NCI-H1436 treated with DMSO at 0.1 percent for 48 hours (cell line): ENCODE measurements around the gene SH3RF3.

Experiments
- DNase-seq: peaks from one replicate; lab custom pipeline; 2025; lab: John Stamatoyannopoulos, UW

Gene SH3RF3

DNA sequence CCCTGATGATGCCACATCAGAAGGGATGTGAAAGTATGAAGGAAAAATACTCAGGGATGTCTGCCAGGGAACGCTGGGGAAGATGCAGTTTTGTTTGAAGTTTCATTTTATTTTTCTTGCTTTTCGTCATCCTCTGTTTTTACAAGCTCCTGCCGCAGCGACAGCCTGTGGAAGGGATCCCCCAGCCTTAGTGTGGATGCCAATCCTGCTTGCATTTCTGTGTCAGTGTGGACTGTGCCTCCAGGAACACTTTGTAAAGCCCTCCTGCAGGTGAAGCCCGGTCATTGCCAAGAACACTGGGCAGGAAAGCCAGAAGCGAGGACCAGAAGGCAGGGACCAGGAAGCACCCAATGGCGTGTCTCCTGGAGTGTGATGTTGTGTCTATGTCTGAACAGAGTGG is 250.5 kb downstream of the SH3RF3 start:
- no peak for DNase-seq

DNA sequence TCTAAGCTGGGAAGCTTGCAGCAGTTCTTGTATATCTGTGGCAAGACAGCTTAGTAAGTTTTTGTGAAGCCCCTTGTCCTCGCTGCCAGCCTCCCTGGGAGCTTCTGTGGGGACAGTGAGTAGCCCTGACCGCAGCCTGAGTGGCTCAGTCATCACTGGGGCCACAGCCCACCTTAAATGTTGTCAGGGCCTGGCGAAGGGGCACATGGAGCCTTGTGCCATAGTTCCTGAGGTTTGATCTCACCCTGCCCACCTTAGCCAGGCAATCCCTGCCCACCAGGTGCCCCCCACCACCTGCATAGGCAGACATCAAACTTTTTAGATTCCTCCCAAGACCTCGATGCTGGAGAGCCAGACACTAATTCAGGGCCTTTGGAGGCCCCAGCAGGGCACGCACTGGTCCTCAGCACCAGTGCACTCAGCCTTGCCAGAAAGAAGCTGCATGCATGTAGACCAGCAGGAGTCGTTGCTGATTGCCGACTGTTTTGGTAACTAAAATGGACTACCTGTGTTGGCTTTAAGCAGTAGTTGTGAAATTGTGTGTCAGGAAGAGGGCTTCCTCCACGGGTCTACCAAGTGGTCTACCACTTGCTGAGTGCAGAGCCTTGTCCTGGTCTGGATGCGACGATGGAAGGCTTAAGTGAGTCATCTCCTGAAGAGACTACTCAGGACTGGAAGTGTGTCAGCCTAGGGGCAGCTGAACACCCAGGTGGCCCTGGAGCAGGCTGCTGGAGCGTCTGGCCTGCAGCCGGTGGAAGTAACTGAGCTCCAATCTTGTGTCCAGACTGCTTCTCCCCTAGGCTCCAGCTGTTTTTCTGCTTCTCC is 251.7 kb downstream of the SH3RF3 start:
- no peak for DNase-seq

- DNase-seq = no peak
These were observed 252.4 kb downstream of the SH3RF3 start for GRCh38 chr2:109381327-109381820.

DNA sequence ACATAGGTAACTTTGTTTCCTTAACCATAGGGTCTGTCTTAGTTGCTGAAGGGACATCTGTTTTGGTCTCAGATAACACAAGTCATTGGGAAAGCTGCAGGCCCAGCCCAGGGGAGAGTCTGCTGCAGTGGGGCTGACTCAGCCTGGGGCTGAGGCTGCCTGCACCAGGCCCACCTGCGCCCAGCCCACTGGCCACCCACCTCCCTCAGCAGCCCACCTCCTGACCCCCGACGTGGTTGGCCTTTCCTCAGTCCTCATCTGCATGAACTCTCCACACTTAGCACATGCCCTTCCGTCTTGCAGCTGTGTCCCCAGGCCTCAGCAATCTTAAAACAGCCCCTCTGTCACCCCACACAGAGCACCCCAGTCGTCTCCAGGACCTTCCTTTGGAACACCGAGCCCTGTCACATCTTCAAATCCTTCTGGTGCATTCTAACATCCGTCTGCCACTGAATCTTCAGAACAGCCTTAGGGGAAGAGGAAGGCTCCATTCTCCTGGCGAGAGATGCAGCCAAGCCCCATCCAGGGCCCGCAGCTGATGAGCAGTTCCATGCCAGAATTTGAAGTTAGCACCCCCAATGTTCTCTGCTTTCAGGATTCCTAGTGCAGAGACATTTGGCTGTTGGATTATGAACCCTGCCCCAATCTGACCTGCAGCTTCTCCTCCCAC is 253.4 kb downstream of the SH3RF3 start:
- no peak for DNase-seq

DNA sequence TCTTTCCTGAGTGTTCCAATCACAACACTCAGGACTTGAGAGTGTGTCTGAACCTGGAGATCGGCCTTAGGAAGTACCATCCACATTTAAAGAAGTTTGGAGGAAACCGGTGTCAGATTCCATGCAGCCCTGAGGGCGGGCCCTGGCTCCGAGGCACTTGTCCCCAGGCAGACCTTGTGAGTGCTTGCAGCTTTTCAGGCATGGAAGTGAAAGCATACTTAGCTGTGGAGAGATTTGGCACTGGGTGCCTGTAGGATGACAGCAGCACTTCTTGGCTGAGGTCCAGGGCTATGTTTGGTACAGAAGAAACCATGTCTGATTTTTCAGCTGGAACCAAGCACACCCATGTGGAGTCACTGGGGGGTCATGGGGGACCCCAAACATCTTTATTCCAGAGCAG is 253.9 kb downstream of the SH3RF3 start:
- no peak for DNase-seq

- no peak for DNase-seq
These were observed 254.7 kb downstream of the SH3RF3 start for GRCh38 chr2:109383505-109384307.

DNA sequence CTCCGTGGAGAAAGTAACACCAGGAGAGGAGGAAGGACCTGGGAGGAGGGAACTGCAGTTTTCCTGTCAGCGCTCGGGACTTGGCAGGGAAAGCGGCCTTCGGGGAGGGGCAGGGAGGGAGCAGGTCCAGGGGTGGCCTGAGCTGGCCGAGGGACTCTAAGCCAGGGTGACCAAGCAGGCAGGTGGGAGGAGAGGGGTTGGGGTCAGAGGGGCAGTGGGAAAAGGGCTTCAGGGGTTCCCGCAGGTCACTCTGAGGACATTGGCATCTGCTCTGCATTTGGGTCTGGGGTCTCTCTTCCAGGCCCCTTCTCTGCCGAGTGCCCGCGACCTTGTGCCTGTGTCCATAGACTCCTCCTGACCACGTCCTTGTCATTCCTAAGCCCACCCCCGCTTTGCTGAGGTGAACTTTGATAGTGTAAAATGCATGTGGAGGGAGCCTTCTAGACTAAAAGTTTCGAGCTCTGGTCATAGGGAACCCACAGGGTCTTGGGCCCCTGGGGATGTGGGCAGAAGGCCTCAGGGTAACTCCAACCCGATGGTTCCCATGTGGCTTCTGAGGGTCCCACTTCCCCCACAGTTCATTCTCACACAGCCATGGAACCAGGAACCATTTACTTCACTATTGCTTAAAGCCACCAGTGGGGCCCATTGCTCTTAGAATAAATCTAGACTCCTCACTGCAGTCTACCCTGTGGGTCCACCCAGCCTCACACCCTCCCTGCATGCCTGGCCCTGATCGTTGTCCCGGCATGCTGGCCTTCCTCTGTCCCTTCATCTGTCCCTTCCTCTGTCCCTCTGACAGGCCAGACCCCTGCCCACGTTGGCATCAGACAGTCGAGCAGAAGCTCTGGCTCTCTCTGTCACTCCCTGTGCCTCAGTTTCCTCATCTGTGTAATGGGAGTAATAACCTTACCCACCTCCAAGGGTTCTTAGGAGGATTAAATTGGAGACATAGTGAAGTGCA is 255.6 kb downstream of the SH3RF3 start:
- DNase-seq = no peak

DNA sequence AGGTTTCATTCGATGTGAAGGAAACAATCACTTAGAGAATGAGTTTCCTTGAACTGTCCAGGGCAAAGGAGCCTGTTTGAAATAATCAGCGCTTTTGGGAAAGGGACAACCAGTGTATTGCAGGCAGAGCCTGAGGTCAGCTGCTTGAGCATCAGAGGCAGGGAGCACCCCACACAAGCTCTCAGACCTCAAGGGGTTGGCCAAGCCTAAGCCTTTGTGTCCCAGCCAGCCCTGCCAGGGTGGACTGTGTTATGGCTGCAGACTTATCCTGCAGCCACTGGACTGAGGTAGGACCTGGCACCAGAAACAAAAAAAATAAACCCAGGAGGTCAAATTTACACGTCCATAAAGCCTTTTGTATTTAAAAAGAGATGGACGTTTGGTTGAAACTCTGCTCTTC is 256.5 kb downstream of the SH3RF3 start:
- no peak for DNase-seq

- DNase-seq = no peak
These were observed 257.1 kb downstream of the SH3RF3 start for GRCh38 chr2:109386004-109386695.

GRCh38 chr2:109387221-109387735 is 258.3 kb downstream of the SH3RF3 start:
- DNase-seq = no peak

GRCh38 chr2:109387778-109388469 is 258.9 kb downstream of the SH3RF3 start:
- DNase-seq = no peak

DNA sequence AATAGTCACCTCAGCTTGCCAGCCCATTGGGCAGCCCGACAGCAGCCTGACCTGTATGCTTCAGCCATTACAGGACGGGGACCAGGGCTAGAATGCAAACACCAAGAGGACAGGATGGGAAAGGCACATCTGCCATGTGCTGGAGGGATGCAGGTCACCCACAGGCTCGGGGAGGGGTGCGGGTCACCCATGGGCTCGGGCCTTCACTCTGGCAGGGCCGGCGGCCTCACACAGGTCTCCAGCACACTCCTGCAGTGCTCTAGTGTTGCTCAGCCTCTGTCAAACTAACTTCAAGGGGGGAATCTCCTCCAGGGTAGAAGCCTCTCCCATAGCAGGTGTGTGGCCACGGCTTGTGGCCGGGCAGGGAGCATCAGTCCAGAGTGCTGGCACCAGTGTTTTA is 262.2 kb downstream of the SH3RF3 start:
- no peak for DNase-seq

DNA sequence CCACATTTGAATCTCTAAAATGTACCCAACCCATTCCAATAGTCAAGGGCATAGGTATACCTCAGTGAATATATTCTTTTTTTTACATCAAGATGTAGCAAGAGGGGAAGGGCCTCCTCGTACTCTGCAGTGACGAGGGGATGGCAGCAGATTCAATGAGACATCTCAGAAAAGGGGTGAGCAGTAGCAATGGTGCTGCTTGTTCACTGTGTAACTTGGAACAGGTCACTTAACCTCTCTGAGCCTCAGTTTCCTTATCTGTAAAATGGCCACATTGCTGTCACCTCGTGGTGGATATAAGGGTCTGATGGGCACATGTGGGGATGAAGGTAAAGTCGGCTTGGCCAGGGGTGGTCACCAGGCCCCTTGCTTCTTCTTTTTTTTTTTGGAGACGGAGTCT is 263.1 kb downstream of the SH3RF3 start:
- no peak for DNase-seq

DNA sequence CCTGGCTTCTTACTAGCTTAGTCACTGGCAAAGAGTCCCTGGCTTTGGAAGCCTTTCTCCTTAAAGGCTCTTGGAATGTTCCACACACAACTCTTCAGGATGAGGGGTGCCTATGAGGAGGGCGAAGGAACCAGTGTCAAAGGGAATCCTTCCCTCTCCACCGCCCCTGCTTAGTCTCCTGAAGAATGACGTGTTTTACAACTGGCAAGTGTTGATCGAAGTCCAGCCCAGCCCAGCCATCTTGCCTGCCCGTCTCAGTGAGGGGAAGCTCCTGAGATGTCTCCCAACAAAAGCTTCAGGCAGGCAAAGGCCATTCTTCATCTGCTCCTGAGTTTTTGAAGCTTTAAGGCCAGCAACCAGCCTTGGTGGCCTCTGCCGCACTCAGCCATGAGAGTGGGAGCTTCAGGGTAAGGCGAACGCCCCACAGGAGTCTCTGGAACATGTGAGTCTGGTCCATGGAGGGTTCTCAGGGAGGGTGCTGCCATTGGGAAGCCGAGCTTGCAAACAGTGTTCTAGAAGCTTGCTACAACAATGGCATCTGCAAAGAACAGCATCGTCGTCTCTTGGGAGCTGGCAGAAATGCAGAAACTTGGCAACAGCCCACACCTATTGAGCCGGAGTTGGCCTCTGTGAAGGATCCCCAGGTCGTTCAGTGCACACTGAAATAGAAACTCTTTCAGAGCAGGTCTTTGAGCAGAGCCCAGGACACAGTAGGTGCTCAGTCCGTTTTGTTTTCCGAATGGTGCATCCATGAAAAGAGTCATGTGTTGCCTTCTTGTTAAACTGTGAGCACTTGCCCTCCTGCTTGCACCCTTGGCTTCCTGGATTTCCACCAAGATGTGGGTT is 264.0 kb downstream of the SH3RF3 start:
- no peak for DNase-seq

- no peak for DNase-seq
These were observed 264.6 kb downstream of the SH3RF3 start for GRCh38 chr2:109393662-109393972.

DNA sequence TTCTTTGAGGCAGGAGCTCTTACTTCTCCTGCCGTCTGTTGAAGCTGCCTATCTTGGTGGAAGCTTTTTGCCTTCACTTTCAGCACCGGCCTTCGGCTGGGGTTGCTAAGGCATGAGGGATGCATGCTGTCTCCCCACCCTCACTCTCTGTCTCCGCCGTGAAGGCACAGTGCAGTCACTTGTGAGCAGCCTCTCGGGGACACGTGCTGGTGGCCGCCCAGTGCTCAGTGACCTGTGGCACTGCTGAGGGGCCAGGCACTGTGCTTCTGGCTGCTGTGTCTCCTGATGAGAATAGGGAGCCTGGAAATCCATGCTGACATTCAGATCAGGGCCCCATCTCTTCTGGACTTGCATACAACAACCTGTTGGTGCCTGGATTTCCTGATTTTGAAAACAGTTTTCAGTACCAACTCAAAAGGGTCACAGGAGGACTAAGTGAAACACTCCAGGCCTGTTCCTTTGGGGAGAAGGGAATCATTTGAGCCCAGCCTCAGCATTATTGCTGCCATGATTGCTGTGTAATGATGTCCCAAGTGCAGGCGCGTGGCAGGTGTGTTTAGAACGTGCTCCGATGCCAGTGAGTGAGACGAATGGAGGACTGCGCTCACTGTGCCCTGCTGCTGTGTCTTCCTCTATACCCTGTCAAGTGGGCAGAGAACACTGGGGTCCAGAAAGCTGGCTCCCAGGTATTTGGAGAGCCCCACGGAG is 266.6 kb downstream of the SH3RF3 start:
- no peak for DNase-seq

- DNase-seq = no peak
These were observed 267.5 kb downstream of the SH3RF3 start for GRCh38 chr2:109396202-109397180.
